NK-92 treated with Interleukin-12 subunit alpha and Interleukin-12 subunit beta, amount 100 ng/mL, for 24 hours (cell line): ENCODE measurements around the gene CTDSPL.
A peak's percentile ranks its signal among the peaks of the same experiment; 100 is the strongest.
"Not testable (repeated sequence)": the region's sequence is repeated elsewhere in the genome, so short reads cannot be mapped to it uniquely, and the experiment has no call there.

ENCODE experiments used
- DNase-seq: peaks from one replicate; lab custom pipeline; 2025; lab: John Stamatoyannopoulos, UW

CTDSPL gene

GRCh38 chr3:37967260-37967881, 105.7 kb downstream of the CTDSPL start:
- DNase-seq, result peak; percentile 24

- DNase-seq, result no peak
Measured at GRCh38 chr3:37968199-37968598, 106.5 kb downstream of the CTDSPL start.

GRCh38 chr3:37968813-37969595, 107.3 kb downstream of the CTDSPL start:
- no peak for DNase-seq

- no peak for DNase-seq
Measured at GRCh38 chr3:37969596-37970100, 108.0 kb downstream of the CTDSPL start.

GRCh38 chr3:37970802-37971201, 109.1 kb downstream of the CTDSPL start:
- DNase-seq, result no peak

GRCh38 chr3:37971467-37971866, 109.8 kb downstream of the CTDSPL start:
- DNase-seq, result no peak

GRCh38 chr3:37972056-37972455, 110.4 kb downstream of the CTDSPL start:
- not testable (repeated sequence) for DNase-seq

- DNase-seq, result no peak
Measured at GRCh38 chr3:37973246-37974054, 111.8 kb downstream of the CTDSPL start.

- DNase-seq, result peak; percentile 27
Measured at GRCh38 chr3:37974121-37975083, 112.7 kb downstream of the CTDSPL start.

GRCh38 chr3:37979541-37980461, 118.1 kb downstream of the CTDSPL start:
- DNase-seq, result no peak

- no peak for DNase-seq
Measured at GRCh38 chr3:37980462-37981347, 119.0 kb downstream of the CTDSPL start.

- no peak for DNase-seq
Measured at GRCh38 chr3:37981348-37981664, 119.6 kb downstream of the CTDSPL start.

- no peak for DNase-seq
Measured at GRCh38 chr3:37982331-37982730, 120.7 kb downstream of the CTDSPL start.

GRCh38 chr3:37984051-37984450, 122.4 kb downstream of the CTDSPL start:
- DNase-seq, result no peak

- DNase-seq, result no peak
Measured at GRCh38 chr3:37984596-37984995, 122.9 kb downstream of the CTDSPL start.

GRCh38 chr3:37985637-37986320, 124.1 kb downstream of the CTDSPL start:
- DNase-seq, result no peak

GRCh38 chr3:37986479-37987314, 125.0 kb downstream of the CTDSPL start:
- no peak for DNase-seq

GRCh38 chr3:37987315-37987697, 125.6 kb downstream of the CTDSPL start:
- DNase-seq, result no peak
